HepG2 (cell line): ENCODE results near the gene DIS3L2. TPM values are rescaled to one million over a fixed set of nuclear protein-coding genes. Genes with fewer than 3 reads are reported as not detected.

Source experiments
- ATAC-seq: fragments of 200-7000 bp; cut with Tn5 transposase; 3 replicates; pipeline ENCODE4 v1.9.1; 2020; ENCODE audit warnings: mild to moderate bottlenecking, moderate library complexity
- BruUV-seq: library from RNA; stranded (reverse); fragments of 400-500 nt; replicated peaks from 2 replicates; lab custom pipeline; 2021; lab: Mats Ljungman, UMichigan
- CTCF ChIA-PET: fragments of 300-600 bp; formaldehyde crosslinking; extraction: SDS; loops from one replicate; lab custom pipeline; 2021; ENCODE audit warnings: low total read pairs, inconsistent platforms, low intra/inter-chr PET ratio; lab: Yijun Ruan, JAX
- POLR2A ChIA-PET: fragments of 350-600 bp; sonication (Branson Sonifier 250); formaldehyde crosslinking; loops from one replicate; lab custom pipeline; 2020; ENCODE audit warnings: antibody characterized with exemption, inconsistent platforms; lab: Yijun Ruan, JAX
- DNase-seq: peaks from one replicate; pipeline ENCODE4 v3.0.0-alpha.2; 2015; ENCODE audit warnings: low spot score
- FAIRE-seq: peaks from 3 replicates; lab custom pipeline; 2011; peaks lifted over from hg19 to GRCh38; lab: Jason Lieb, UNC
- H2AFZ ChIP-seq: one replicate; pipeline ENCODE4 v1.6.1; 2011; ENCODE audit warnings: low read length, inconsistent platforms
- H3K27ac ChIP-seq: fragments of 300-600 bp; 3 replicates; pipeline ENCODE4 v1.8.0; 2011; ENCODE audit warnings: mixed run types, mild to moderate bottlenecking, mixed read lengths, low read length, inconsistent platforms; ENCODE audit not compliant: insufficient read depth; ENCODE audit errors: extremely low read length
- H3K27me3 ChIP-seq, 2 experiments: fragments of 200-600 bp in 1 of 2; 2 replicates in 1 of 2; 3 replicates in 1 of 2; pipeline versions ENCODE4 v1.6.0 to v1.8.0; 2011; ENCODE audit warnings: low read length in 2 of 2, mild to moderate bottlenecking in 2 of 2, moderate library complexity in 2 of 2, inconsistent platforms in 1 of 2; ENCODE audit not compliant: insufficient read depth in 2 of 2, control insufficient read depth in 1 of 2
- H3K36me3 ChIP-seq, 2 experiments: fragments of 200-600 bp in 1 of 2; replicated peaks in 1 of 2; 2 replicates in 1 of 2; 3 replicates in 1 of 2; pipeline versions ENCODE4 v1.5.1 to v1.8.0; 2011; ENCODE audit warnings: low read length in 2 of 2, inconsistent platforms in 1 of 2; ENCODE audit not compliant: insufficient read depth in 2 of 2, control insufficient read depth in 1 of 2
- H3K4me1 ChIP-seq: 2 replicates; pipeline ENCODE4 v1.5.1; 2012; ENCODE audit warnings: low read length, inconsistent platforms; ENCODE audit not compliant: insufficient read depth
- H3K4me2 ChIP-seq: 2 replicates; pipeline ENCODE4 v1.6.0; 2011; ENCODE audit warnings: low read depth, low read length, inconsistent platforms
- H3K4me3 ChIP-seq, 3 experiments: fragments of 200-600 bp in 1 of 3; sonication (generic), shearing (Covaris generic) in 1 of 3; replicated peaks in 1 of 3; 2 replicates each; pipeline ENCODE4 v1.5.1; 2011 to 2016; ENCODE audit warnings: low read length in 3 of 3, inconsistent platforms in 2 of 3, low read depth in 2 of 3, mild to moderate bottlenecking in 2 of 3, control low read depth in 1 of 3, mixed read lengths in 1 of 3; ENCODE audit not compliant: insufficient read depth in 1 of 3
- H3K79me2 ChIP-seq: one replicate; pipeline ENCODE4 v1.6.1; 2011; ENCODE audit warnings: low read length, inconsistent platforms; ENCODE audit not compliant: insufficient read depth
- H3K9ac ChIP-seq: 2 replicates; pipeline ENCODE4 v1.6.0; 2011; ENCODE audit warnings: mild to moderate bottlenecking, low read depth, low read length, inconsistent platforms; ENCODE audit not compliant: insufficient read depth
- H3K9me3 ChIP-seq: 2 replicates; pipeline ENCODE4 v1.5.1; 2012; ENCODE audit warnings: mild to moderate bottlenecking, low read length
- H4K20me1 ChIP-seq: 2 replicates; pipeline ENCODE4 v1.6.0; 2011; ENCODE audit warnings: inconsistent platforms, mild to moderate bottlenecking, low read length, moderate library complexity; ENCODE audit not compliant: insufficient read depth
- ADNP ChIP-seq: sonication (generic); formaldehyde crosslinking; IDR thresholded peaks from 2 replicates; pipeline ENCODE4 v1.4.0; 2020; ENCODE audit warnings: missing genetic modification reagents
- FOXA3 ChIP-seq: IDR thresholded peaks from 2 replicates; pipeline ENCODE4 v1.6.1; 2016; ENCODE audit warnings: missing genetic modification reagents, missing compliant biosample characterization
- HHEX ChIP-seq: IDR thresholded peaks from 2 replicates; pipeline ENCODE4 v1.6.1; 2016; ENCODE audit warnings: control low read depth
- HMG20B ChIP-seq: conservative IDR thresholded peaks from 2 replicates; pipeline ENCODE4 v1.6.1; 2016; ENCODE audit warnings: missing genetic modification reagents, missing compliant biosample characterization
- JUN ChIP-seq: sonication (generic); formaldehyde crosslinking; IDR thresholded peaks from 2 replicates; pipeline ENCODE4 v1.4.0; 2020; ENCODE audit warnings: mild to moderate bottlenecking, missing genetic modification reagents
- KLF16 ChIP-seq, 2 experiments: sonication (generic) in 1 of 2; formaldehyde crosslinking in 1 of 2; IDR thresholded peaks; 2 replicates each; pipeline versions ENCODE4 v1.6.1 to v1.8.0; 2016 to 2023; ENCODE audit warnings: missing genetic modification reagents in 2 of 2, missing compliant biosample characterization in 1 of 2
- MAZ ChIP-seq, 2 experiments: sonication (generic) in 1 of 2; formaldehyde crosslinking in 1 of 2; IDR thresholded peaks; 2 replicates each; pipeline versions ENCODE4 v1.5.0 to v1.6.1; 2012 to 2020; ENCODE audit warnings: low read depth in 2 of 2, mild to moderate bottlenecking in 2 of 2, borderline replicate concordance in 1 of 2, improper control_type of control experiment in 1 of 2, low read length in 1 of 2, missing genetic modification reagents in 1 of 2, moderate library complexity in 1 of 2
- REXO4 ChIP-seq: sonication (generic); formaldehyde crosslinking; IDR thresholded peaks from 2 replicates; pipeline ENCODE4 v1.8.0; 2022; ENCODE audit warnings: missing genetic modification reagents, mild to moderate bottlenecking, borderline replicate concordance
- SAFB2 ChIP-seq: sonication (generic); formaldehyde crosslinking; IDR thresholded peaks from 2 replicates; pipeline ENCODE4 v1.5.1; 2020; ENCODE audit warnings: missing genetic modification reagents, low read depth, mild to moderate bottlenecking, borderline replicate concordance
- TCF7 ChIP-seq: sonication (generic); IDR thresholded peaks from 2 replicates; pipeline ENCODE4 v1.6.1; 2016; ENCODE audit warnings: antibody characterized with exemption, low read depth
- YEATS2 ChIP-seq: sonication (generic); formaldehyde crosslinking; IDR thresholded peaks from 2 replicates; pipeline ENCODE4 v1.4.0; 2020; ENCODE audit warnings: missing genetic modification reagents, borderline replicate concordance
- ZFP37 ChIP-seq: sonication (generic); formaldehyde crosslinking; IDR thresholded peaks from 2 replicates; pipeline ENCODE4 v1.4.0; 2020; ENCODE audit warnings: missing genetic modification reagents, borderline replicate concordance
- ZNF17 ChIP-seq: sonication (generic); formaldehyde crosslinking; IDR thresholded peaks from 2 replicates; pipeline ENCODE4 v1.5.0; 2020; ENCODE audit warnings: mild to moderate bottlenecking, missing genetic modification reagents
- ZNF343 ChIP-seq: sonication (generic); formaldehyde crosslinking; IDR thresholded peaks from 2 replicates; pipeline ENCODE4 v1.4.0; 2020; ENCODE audit warnings: mild to moderate bottlenecking, missing genetic modification reagents
- ZNF569 ChIP-seq: sonication (generic); formaldehyde crosslinking; IDR thresholded peaks from 2 replicates; pipeline ENCODE4 v1.5.0; 2020; ENCODE audit warnings: mild to moderate bottlenecking, missing genetic modification reagents, moderate library complexity, borderline replicate concordance
- ZNF570 ChIP-seq: sonication (generic); formaldehyde crosslinking; IDR thresholded peaks from 2 replicates; pipeline ENCODE4 v1.4.0; 2020; ENCODE audit warnings: mild to moderate bottlenecking, missing genetic modification reagents, borderline replicate concordance
- ZNF609 ChIP-seq: sonication (generic); formaldehyde crosslinking; IDR thresholded peaks from 2 replicates; pipeline ENCODE4 v1.4.0; 2020; ENCODE audit warnings: mild to moderate bottlenecking, missing genetic modification reagents, borderline replicate concordance
- ZNF800 ChIP-seq: sonication (generic); formaldehyde crosslinking; IDR thresholded peaks from 2 replicates; pipeline ENCODE4 v1.4.0; 2020; ENCODE audit warnings: missing genetic modification reagents
- WGBS: methylation state at CpG from one replicate; pipeline ENCODE4 v1.1.6; 2017; ENCODE audit warnings: low lambda C conversion rate; 5-methylcytosine and 5-hydroxymethylcytosine counted together
- in situ Hi-C: cut with HindIII; loops from 2 replicates; pipeline ENCODE4 v1.10.0; 2017; ENCODE audit warnings: low pct_unique_long_range_greater_than_20kb; ENCODE audit not compliant: extremely low pct_ligation_motif_present
- intact Hi-C: fragments of 100-400 bp; cut with micrococcal nuclease; formaldehyde crosslinking; loops from one replicate; pipeline ENCODE4 v1.10.0; 2022; ENCODE audit not compliant: unreplicated experiment
- polyA plus RNA-seq, 8 experiments: library from polyadenylated mRNA; depleted of rRNA in 3 of 8; stranded (reverse) in 7 of 8; unstranded in 1 of 8; fragments of >200 nt; fragmentation: Illumina TruSeq in 4 of 8; extraction: Trizol in 4 of 8; gene quantifications; 2 replicates each; pipeline versions ENCODE4 v1.2.1 to v1.2.3, GENCODE V29; 2011 to 2016; ENCODE audit warnings: low read depth in 4 of 8, missing spikeins in 1 of 8, mixed read lengths in 1 of 8; ENCODE audit not compliant: insufficient read depth in 1 of 8
- total RNA-seq, 5 experiments: library from RNA; depleted of rRNA; stranded (reverse); fragments of >200 nt; fragmentation: Illumina TruSeq; extraction: Trizol; gene quantifications; 2 replicates each; pipeline ENCODE4 v1.2.3, GENCODE V29; 2016; ENCODE audit warnings: low read depth in 1 of 5

The DIS3L2 gene
- total and polyA plus RNA-seq, 2 of the 13 experiments (the other 11 are each of a cell fraction or from before 2014, with no cell fraction given), result 7.0 to 23.9 TPM

- TF ChIP-seq ZNF17 (no peak), FOXA3 (CRISPR knock-in tag) (no peak), HMG20B (CRISPR knock-in tag) (no peak), REXO4 (CRISPR knock-in tag) (no peak)
Observed at GRCh38 chr2:232120911-232121310, 159.4 kb downstream of the DIS3L2 start (continued).

- Histone ChIP-seq H3K27ac (no peak overlapping the region), H4K20me1 (no peaks in the 10 kb centered on the region), H2AFZ (no peak overlapping the region), H3K9me3 (no peaks in the 10 kb centered on the region), H3K27me3 (no peaks in the 10 kb centered on the region), H3K36me3 (no peaks in the 10 kb centered on the region), H3K9ac (no peak overlapping the region), H3K4me3 (no peak overlapping the region), H3K4me2 (no peak overlapping the region), H3K79me2 (no peaks in the 10 kb centered on the region), H3K4me1 (peaks cover 8% of the 10 kb centered on the region; the same call in 1 of the 2 replicates)
- no peak for ATAC-seq
- in situ Hi-C loops (no loop called here), intact Hi-C loops (no loop called here)
- ChIA-PET CTCF (no interaction called here), POLR2A (no interaction called here)
- whole genome bisulfite sequencing, result 91% methylated on average over 1 of the region's 1 CpG
- BruUV-seq, result no TSS peak
- no peak for FAIRE-seq
- no peak for DNase-seq
- TF ChIP-seq ADNP (CRISPR knock-in tag) (no peak), MAZ (IDR thresholded peaks at IDR 0.05; ENCODE audit: borderline replicate concordance, low read depth, low read length) (no peak), MAZ (CRISPR knock-in tag; IDR thresholded peaks at IDR 0.05; ENCODE audit: low read depth) (no peak), TCF7 (no peak), ZNF609 (CRISPR knock-in tag) (no peak), ZFP37 (CRISPR knock-in tag) (no peak), HMG20B (CRISPR knock-in tag) (no peak), ZNF569 (CRISPR knock-in tag) (no peak), YEATS2 (CRISPR knock-in tag) (no peak), KLF16 (CRISPR knock-in tag; IDR thresholded peaks at IDR 0.05) (no peak), JUN (CRISPR knock-in tag) (no peak), ZNF343 (CRISPR knock-in tag) (no peak), ZNF800 (CRISPR knock-in tag) (no peak), SAFB2 (CRISPR knock-in tag) (no peak), ZNF570 (CRISPR knock-in tag) (no peak), HHEX (CRISPR knock-in tag) (no peak)
Observed at GRCh38 chr2:232124309-232124708, 162.8 kb downstream of the DIS3L2 start.
